ENCODE data around the gene FLOT2. TPM values are rescaled to one million over a fixed set of nuclear protein-coding genes. Genes with fewer than 3 reads are reported as not detected.

FLOT2 gene
- total RNA-seq, 1 experiment from 2014 or later: 126 TPM

- H3K9me3 Mint-ChIP-seq (ENCODE audit: unreplicated experiment): no peaks in the 10 kb centered on the region
- H3K27ac Mint-ChIP-seq (ENCODE audit: low read depth, unreplicated experiment): no peak overlapping the region
- H3K4me1 Mint-ChIP-seq (ENCODE audit: insufficient read depth, unreplicated experiment): peaks cover 19% of the 10 kb centered on the region
- no peak for DNase-seq (ENCODE audit: unreplicated experiment)
- no peaks in the 10 kb centered on the region for H3K27me3 Mint-ChIP-seq (ENCODE audit: insufficient read depth, unreplicated experiment)
- no peak overlapping the region for H3K4me3 Mint-ChIP-seq (ENCODE audit: unreplicated experiment)
- ChIA-PET POLR2A (interaction anchor here (1.3 kb wide), 1 partner anchor 64 kb away, joined by 4 read pairs; no protein-coding TSS in a partner anchor), CTCF (no interaction called here)
- intact Hi-C loops (cut with micrococcal nuclease): no loop called here
- TF ChIP-seq CTCF (IDR thresholded peaks at IDR 0.05; ENCODE audit: unreplicated experiment): no peak
- peaks cover 23% of the 10 kb centered on the region for H3K36me3 Mint-ChIP-seq (ENCODE audit: insufficient read depth, unreplicated experiment)
- no TSS peak for BruUV-seq (replicated peaks)
These were observed 21.5 kb downstream of the FLOT2 start for GRCh38 chr17:28875848-28876550.

GRCh38 chr17:28874750-28875149, 22.8 kb downstream of the FLOT2 start:
- H3K4me3 Mint-ChIP-seq (ENCODE audit: unreplicated experiment): no peak overlapping the region
- TF ChIP-seq CTCF (IDR thresholded peaks at IDR 0.05; ENCODE audit: unreplicated experiment): no peak
- DNase-seq (ENCODE audit: unreplicated experiment): no peak
- no peaks in the 10 kb centered on the region for H3K9me3 Mint-ChIP-seq (ENCODE audit: unreplicated experiment)
- BruUV-seq (replicated peaks): no TSS peak
- no peaks in the 10 kb centered on the region for H3K27me3 Mint-ChIP-seq (ENCODE audit: insufficient read depth, unreplicated experiment)
- H3K36me3 Mint-ChIP-seq (ENCODE audit: insufficient read depth, unreplicated experiment): peaks cover 20% of the 10 kb centered on the region
- H3K27ac Mint-ChIP-seq (ENCODE audit: low read depth, unreplicated experiment): no peak overlapping the region
- ChIA-PET CTCF (interaction anchor here (1.5 kb wide), 1 partner anchor 111 kb away, joined by 6 read pairs; no protein-coding TSS in a partner anchor), POLR2A (interaction anchor here (0.6 to 1.3 kb wide), 3 partner anchors 10 to 304 kb away, joined by 4 to 5 read pairs (median 4); no protein-coding TSS in a partner anchor)
- H3K4me1 Mint-ChIP-seq (ENCODE audit: insufficient read depth, unreplicated experiment): peaks cover 19% of the 10 kb centered on the region
- intact Hi-C loops (cut with micrococcal nuclease): no loop called here

GRCh38 chr17:28873839-28874238, 23.7 kb downstream of the FLOT2 start:
- Mint-ChIP-seq H3K9me3 (ENCODE audit: unreplicated experiment) (no peaks in the 10 kb centered on the region), H3K27ac (ENCODE audit: low read depth, unreplicated experiment) (no peak overlapping the region), H3K27me3 (ENCODE audit: insufficient read depth, unreplicated experiment) (no peaks in the 10 kb centered on the region), H3K36me3 (ENCODE audit: insufficient read depth, unreplicated experiment) (peaks cover 11% of the 10 kb centered on the region), H3K4me3 (ENCODE audit: unreplicated experiment) (no peak overlapping the region), H3K4me1 (ENCODE audit: insufficient read depth, unreplicated experiment) (peaks cover 14% of the 10 kb centered on the region)
- no TSS peak for BruUV-seq (replicated peaks)
- ChIA-PET POLR2A (no interaction called here), CTCF (interaction anchor here (1.5 kb wide), 1 partner anchor 110 kb away, joined by 6 read pairs; no protein-coding TSS in a partner anchor)
- no peak for DNase-seq (ENCODE audit: unreplicated experiment)
- intact Hi-C loops (cut with micrococcal nuclease): no loop called here
- no peak for TF ChIP-seq CTCF (IDR thresholded peaks at IDR 0.05; ENCODE audit: unreplicated experiment)

- H3K4me3 Mint-ChIP-seq (ENCODE audit: unreplicated experiment): no peak overlapping the region
- H3K27ac Mint-ChIP-seq (ENCODE audit: low read depth, unreplicated experiment): no peak overlapping the region
- no peaks in the 10 kb centered on the region for H3K27me3 Mint-ChIP-seq (ENCODE audit: insufficient read depth, unreplicated experiment)
- CTCF ChIA-PET: interaction anchor here (0.6 to 1.0 kb wide), 3 partner anchors 8 to 106 kb away, joined by 3 to 4 read pairs (median 3); no protein-coding TSS in a partner anchor
- no peak for DNase-seq (ENCODE audit: unreplicated experiment)
- no peaks in the 10 kb centered on the region for H3K36me3 Mint-ChIP-seq (ENCODE audit: insufficient read depth, unreplicated experiment)
- H3K9me3 Mint-ChIP-seq (ENCODE audit: unreplicated experiment): no peaks in the 10 kb centered on the region
- intact Hi-C loops (cut with micrococcal nuclease): no loop called here
- peaks cover 5% of the 10 kb centered on the region for H3K4me1 Mint-ChIP-seq (ENCODE audit: insufficient read depth, unreplicated experiment)
- no TSS peak for BruUV-seq (replicated peaks)
- POLR2A ChIA-PET: interaction anchor here (0.6 to 1.4 kb wide), 4 partner anchors 8 to 229 kb away, joined by 3 to 4 read pairs (median 3); no protein-coding TSS in a partner anchor
- TF ChIP-seq CTCF (IDR thresholded peaks at IDR 0.05; ENCODE audit: unreplicated experiment): no peak
These were observed 26.4 kb downstream of the FLOT2 start for GRCh38 chr17:28871056-28871579.
